CD1c-positive myeloid dendritic cell (primary cell): Measurements from ENCODE around the gene SFXN5.

Source experiments
- DNase-seq: peaks from one replicate; pipeline ENCODE4 v3.0.0-alpha.2; 2016; ENCODE audit errors: extremely low spot score

Gene SFXN5

DNA sequence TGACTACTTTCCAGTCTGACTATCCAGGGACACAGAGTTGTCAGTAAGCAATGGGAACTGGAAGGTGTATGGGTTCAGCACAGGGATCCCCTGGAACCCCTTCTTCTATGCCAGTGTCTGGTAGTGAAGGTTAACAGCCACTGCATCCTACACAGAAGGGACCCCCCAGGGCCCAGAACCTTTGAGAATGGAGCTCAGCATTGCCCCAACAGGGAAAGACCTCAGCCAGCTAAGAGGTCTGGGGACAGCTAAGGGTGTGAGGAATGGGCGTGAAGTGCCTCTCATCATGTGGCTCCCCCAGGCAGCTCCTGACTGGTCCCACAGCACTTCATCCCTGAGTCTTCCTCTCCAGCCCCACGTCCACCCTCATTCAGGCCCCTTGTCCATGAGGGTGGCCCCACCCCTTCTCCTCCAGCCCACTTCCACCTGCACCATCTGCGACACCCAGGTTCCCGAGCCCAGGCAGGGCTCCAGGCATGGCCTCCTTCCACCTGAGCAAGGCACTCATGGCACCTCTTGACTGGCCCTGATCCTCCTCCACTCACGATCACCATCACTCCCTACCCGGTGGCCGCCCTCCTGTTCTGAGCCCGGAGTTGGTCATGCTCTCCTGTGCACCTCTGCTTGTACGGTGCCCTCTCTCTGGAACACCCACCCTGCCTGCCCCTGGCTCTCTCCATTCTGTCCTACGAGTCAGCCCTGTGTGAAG lies 77.1 kb downstream of the SFXN5 start:
- DNase-seq: no peak

DNA sequence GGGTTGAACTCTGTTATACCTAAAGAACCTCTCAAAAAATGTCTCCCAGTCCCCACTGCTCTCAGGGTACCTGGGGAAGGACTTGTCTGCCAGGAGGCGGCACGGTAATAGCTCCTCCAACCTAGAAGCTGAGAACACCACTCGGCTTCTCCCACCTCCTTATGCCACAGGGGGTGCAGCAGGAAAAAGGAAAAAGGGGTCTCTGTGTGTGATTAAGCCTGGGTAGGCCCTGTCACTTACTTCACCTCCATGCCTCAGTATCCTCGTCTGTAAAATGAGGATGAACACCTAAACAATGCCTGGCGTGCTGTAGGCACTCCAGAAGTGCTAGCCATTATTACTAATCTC lies 77.6 kb downstream of the SFXN5 start:
- DNase-seq: no peak

DNA sequence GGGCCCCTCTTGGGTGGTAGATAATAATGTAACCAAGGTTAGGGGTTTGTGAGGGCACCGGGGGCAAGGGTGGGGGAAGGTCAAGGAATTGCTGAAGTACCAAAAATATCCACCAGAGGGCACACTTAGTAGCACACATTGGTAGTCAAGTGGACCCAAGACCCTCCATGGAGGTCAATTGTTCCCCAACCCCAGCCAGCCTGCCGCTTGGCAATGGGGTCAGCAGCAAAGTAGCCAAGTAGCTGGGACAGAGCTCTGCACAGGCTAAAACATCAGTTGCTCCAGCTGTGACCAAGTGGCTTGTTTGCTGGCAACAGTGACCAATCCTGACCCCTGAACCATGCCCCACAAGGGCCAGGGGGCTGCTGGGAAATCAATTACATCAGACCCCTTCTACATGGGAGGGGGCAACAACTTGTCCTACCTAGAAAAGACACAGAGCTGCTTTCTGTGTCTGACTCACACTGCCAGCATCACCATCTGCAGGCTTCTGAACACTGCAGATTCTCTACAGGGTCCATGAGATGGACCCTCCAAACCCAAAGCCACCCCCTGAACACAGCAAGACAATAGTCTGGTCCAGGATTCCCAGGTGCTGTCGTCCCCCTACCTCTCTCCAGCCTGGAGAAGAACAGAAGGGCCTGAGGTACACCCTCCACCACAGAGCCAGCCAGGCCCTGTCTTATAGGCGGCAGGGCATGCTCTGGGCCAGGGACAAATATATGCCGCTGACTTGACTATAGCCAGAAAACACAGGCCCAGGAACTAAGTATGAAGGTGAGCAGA lies 78.2 kb downstream of the SFXN5 start:
- peak; percentile 59 for DNase-seq

DNA sequence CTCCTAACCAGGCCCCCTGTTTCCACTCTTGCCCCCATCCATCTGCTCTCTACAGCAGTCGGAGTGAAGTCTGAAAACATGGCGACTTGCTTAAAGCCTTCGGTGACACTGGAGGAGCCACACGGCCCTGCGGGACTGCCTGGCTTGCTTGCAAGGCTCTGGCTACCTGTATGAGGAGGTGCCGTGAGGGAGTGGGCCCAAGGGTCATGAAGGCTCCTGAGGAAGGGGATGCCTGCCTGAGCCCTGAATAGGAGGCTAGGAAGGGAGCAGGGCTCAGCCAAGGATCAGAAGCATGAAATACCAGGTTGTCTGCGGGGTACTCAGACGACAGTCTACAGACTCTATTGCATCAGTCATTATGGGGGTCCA lies 78.8 kb downstream of the SFXN5 start:
- no peak for DNase-seq

DNA sequence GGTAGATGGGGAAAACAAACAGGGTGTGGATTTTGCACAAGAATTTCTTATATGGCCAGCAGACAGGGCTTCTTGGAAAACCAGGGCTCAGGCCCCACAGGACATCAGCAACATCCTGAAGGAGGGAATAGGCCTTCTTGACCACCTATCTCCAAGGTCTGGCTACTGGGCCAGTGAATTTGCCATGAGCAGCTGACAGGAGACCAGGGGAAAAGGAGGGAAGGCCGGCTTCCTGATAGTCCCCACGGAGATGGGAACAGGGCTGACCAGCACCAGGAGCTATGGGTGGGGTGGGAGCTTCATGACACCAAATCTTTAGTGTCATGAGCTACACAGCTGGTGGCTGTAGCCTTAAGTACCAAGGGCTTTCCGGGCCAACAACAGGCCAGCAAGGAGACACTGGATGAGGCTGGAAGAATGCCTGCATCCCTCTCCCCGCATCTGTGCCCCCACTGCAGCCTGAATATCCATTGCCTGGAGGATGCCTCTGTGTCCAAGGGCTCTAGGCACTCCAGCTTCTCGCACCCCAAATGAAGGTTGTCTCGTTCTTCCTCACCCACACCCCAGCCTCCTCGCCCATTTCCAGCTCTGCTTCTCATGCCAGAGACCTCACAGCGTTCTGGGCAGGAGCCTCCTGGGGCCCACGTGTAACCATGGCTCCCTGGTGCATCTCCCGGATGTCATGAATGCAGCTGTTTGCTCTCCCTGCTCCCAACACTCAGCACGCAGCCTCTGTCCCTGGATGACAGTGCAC lies 79.4 kb downstream of the SFXN5 start:
- no peak for DNase-seq

DNA sequence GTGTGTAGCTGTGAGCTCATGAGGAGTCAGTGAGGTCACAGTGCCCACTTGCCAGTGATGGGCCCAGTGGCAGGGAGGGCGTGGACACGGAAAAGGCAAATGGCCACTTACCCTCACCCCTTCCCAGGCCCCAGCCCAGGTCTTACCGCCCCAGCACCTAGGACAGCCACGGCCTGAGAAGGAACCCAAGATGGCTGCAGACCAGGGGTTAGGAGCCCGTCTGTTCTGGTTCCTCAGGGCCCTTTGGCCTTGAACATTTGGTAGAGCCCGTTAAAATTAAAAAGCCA lies 80.1 kb downstream of the SFXN5 start:
- DNase-seq: no peak

DNA sequence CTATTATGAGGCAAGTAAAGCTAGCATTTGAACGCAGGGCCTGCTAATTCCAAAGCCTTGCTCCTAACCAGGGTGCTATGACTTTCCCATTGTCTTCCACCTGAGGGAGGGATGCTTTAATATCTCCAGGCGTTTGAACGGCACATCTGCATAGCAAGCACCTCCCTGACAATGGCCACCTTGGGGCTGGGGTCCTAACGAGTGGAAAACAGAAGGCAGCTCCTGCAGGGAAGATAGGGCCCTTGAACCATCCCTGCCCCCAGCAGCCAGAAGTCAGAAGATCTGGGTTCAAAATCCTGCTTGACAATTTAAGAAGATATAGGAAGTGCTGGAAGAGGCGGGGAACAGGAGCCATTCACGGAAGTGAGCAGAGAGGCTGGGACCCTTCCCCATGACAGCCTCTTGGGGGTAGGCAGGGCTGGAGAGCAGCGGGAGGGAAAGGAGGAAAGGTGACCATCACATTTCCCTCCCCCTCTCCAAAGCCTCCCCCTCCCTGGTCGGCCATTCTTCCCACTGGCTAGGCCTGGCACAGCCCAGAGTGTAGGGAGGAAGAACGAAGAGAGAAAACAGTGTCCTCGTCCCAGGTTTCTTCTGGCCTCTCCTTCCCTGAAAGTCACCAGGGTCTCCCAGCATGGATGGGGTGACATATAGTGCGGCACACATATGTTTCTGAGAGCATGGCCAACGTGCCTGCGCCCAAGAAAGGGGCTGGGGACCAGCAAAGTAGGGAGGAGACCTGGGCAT lies 80.6 kb downstream of the SFXN5 start:
- DNase-seq: no peak

GRCh38 chr2:72989770-72990556 lies 81.5 kb downstream of the SFXN5 start:
- no peak for DNase-seq

DNA sequence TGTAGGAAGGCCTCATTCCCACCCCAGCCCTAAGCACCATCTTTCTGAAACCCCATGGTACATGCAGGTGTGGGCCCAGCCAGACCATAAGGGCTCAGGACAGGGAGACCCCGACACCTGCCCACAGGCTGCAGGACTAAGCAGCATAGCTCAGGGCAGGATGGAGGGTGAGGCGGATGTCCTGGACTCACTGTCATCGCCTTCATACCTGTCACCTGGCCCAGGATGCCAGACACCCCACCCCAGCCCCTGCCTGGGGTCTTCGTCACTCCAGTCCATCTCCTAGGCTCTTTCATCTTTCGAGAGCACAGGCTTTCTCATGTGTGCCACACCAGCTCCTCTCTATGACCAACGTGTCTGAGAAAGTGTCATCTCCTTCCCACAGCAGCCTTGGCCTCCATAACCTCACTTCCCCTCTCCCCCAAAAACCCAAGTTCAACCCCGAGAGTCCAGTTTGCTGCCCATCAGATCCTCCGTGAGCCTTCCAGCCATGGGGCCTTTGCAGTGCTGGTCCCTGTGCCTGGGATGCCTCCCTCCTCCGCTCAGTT lies 82.7 kb downstream of the SFXN5 start:
- DNase-seq: no peak

DNA sequence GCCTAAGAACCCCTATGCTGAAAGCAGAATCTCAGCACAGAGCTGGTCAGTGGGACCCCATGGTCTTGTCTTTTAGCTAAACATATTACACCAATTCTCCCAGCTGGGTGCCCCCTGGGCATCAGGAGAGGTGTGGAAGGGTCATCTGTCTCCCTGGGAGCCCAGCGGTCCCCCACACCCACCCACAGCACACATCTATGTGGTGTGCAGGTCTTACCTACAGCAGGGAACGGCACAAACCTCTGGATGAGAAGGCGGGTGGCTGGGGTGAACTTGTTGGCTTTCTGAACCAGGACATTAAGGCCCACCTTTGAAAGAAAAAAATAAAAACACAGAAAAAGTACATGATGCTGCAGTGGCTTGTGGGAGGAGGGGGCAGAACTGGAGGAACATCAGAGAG lies 83.5 kb downstream of the SFXN5 start:
- no peak for DNase-seq

- no peak for DNase-seq
Observed at GRCh38 chr2:72985891-72986683, 85.4 kb downstream of the SFXN5 start.

GRCh38 chr2:72985136-72985535 lies 86.4 kb downstream of the SFXN5 start:
- DNase-seq: no peak

DNA sequence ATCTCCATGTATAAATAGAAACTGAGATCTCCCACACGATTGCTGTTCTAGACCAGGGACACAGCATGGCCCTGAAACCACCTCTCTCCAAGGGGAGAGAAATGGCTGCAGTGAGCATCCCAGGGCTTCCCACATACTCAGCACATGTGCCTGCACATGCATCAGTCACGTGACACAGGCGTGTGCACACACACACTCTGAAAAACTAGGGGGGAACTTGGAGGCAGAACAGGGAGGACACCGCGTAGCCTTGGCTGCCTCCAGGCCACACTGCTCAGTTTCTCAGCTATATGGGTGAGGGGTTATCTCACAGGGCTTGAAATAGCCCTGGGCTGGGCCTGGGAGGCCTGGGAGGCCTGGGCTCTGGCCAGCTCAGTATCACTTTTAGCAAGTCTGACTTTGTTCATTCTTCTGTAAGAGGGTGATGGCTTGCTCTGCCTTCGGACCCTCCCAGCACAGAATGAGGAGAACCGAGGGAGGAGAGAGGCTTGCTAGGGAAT lies 87.3 kb downstream of the SFXN5 start:
- DNase-seq: no peak

DNA sequence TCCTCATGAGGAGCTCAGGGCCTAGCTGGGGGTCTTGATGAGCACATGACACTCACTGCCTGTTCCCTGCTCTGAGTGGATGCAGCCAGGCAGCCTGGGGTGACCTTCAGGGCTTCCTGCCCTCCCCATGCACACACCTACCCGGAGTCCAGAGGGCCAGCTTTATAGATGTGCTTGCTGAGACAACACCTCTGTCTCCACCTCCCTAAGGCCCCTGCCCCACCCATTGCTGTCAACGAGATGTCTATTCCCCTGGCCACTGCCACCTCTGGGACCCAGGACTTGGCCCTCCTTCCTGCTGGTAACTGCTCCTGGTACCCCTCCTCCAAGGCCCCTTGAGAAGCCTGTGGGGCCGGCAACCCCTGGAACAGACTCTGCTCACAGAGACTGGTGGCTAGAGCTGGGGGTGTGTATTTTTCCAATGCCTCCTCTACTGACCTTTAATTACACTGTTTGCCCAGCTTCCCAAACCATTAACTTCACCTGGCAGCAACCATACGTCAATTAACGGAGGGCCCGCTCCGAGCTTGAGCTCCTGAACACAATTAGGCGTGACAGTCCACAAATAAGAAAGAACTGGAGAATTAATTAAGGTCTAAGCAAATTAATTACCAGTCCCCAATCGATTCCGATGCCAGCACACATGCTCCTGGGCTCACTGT lies 87.9 kb downstream of the SFXN5 start:
- DNase-seq: no peak

- DNase-seq: no peak
Observed at GRCh38 chr2:72982781-72983499, 88.6 kb downstream of the SFXN5 start.

GRCh38 chr2:72982219-72982618 lies 89.3 kb downstream of the SFXN5 start:
- DNase-seq: no peak

DNA sequence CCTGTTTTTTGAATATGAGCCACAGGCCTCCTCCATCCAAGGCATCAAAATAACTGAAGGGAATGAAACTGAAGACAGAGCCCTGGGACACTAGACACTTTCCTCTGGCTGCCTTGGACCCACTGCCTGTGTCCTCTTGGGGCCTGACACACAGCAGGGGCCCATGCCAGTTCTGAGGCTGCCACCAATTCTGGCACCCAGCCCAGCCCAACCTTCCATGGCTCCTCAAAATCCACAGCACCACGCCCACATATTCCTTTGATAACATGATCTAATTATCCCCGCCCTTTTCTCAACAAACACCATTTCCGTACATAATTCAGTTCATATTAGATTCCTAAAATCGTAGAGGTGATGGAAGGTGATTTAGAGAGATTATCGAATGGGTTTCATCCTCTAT lies 90.0 kb downstream of the SFXN5 start:
- no peak for DNase-seq

- no peak for DNase-seq
Observed at GRCh38 chr2:72980535-72981217, 90.8 kb downstream of the SFXN5 start.
